GM10266 (cell line): ENCODE data around the gene HS6ST3.

Experiments used
- DNase-seq: peaks from one replicate; pipeline ENCODE4 v3.0.0; 2012; ENCODE audit errors: extremely low spot score
- TF ChIP-seq, protein P1 (sequence below): IDR thresholded peaks from 2 replicates; pipeline ENCODE4 v1.5.1; 2012; ENCODE audit warnings: mild to moderate bottlenecking, low read depth; ENCODE audit not compliant: control insufficient read depth, insufficient read depth; ENCODE audit errors: missing control alignments

The HS6ST3 gene

GRCh38 chr13:96082640-96083039, 7.3 kb upstream of the HS6ST3 start:
- TF ChIP-seq, protein P1, sequence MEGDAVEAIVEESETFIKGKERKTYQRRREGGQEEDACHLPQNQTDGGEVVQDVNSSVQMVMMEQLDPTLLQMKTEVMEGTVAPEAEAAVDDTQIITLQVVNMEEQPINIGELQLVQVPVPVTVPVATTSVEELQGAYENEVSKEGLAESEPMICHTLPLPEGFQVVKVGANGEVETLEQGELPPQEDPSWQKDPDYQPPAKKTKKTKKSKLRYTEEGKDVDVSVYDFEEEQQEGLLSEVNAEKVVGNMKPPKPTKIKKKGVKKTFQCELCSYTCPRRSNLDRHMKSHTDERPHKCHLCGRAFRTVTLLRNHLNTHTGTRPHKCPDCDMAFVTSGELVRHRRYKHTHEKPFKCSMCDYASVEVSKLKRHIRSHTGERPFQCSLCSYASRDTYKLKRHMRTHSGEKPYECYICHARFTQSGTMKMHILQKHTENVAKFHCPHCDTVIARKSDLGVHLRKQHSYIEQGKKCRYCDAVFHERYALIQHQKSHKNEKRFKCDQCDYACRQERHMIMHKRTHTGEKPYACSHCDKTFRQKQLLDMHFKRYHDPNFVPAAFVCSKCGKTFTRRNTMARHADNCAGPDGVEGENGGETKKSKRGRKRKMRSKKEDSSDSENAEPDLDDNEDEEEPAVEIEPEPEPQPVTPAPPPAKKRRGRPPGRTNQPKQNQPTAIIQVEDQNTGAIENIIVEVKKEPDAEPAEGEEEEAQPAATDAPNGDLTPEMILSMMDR: no peak
- no peak for DNase-seq

DNA sequence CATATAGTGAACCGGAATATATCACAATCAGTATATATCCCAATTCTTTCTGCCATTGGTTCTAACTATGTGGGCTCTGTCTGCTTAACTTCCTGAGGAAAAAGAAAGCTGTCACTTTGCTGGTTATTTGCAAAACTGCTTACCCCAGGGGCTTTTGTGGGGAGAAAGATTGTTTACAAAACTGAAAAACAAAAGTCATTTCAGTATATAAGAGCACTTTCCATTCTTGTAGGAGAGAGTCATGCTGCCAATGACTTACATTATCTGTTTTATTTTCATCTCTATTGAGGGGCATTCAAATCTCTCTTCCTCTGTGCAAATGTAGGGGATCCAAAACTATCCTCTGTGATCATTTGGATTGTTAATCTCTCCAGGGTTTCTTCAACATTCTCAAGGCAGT, 3.2 kb upstream of the HS6ST3 start:
- TF ChIP-seq, protein P1: no peak
- DNase-seq: no peak

DNA sequence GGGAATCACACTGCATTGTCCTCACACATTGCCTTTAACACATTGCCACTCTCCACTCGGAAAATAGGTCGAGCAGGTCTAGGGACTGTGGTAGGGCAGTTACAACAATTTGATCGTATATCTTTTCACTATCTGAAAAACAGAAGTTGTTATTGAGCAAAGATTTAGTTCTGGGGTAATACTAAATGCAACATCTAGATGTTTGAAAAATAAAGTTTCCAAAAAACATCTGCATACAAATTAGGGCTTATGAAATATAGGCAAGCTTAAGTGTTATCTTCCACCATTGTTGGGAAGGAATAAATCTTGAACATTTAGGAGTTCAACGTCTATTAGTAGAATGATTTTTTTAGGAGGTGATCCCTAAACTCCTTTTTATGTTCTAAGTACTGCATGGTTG, 768 bp upstream of the HS6ST3 start:
- no peak for DNase-seq

DNA sequence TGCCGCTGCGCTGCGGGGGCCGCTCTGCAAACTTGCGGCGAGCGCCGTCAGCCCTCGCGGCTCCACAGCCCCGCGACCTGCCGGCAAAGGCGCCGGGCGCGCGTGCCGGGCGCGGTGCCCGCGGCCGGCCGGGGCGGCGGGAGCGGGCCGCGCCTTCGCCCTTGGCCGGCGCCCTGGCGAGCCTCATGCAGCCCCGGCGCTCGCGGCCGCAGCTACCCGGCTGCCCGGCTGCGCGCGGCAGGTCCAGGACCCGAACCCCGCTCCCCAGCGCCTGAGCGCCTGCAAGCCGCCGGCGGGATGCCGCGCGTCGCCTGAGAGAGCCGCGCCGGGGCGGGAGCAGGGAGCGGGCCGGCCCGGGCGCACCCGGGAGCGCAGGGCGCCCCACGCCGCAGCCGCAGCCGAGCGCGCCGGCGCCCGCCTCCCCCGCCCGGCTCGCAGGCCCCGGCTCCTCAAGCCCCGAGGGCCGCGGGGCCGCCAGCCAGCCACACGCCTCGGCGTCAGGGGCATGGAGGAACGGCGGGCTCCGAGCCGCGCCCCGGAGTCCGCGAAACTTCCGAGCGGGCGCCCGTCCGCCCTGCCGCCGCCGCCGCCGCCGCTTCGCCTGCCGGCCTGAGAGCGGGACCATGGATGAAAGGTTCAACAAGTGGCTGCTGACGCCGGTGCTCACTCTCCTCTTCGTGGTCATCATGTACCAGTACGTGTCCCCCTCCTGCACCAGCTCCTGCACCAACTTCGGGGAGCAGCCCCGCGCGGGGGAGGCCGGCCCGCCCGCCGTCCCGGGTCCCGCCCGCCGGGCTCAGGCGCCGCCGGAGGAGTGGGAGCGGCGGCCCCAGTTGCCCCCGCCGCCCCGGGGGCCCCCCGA, 564 bp downstream of the HS6ST3 start:
- TF ChIP-seq, protein P1: no peak
- peak; percentile 58 for DNase-seq

More for the DNA sequence above, 768 bp upstream of the HS6ST3 start:
- TF ChIP-seq, protein P1: no peak

- peak; percentile 27 for DNase-seq
Measured at GRCh38 chr13:96091164-96092117, 1.5 kb downstream of the HS6ST3 start.

GRCh38 chr13:96093296-96094006, 3.5 kb downstream of the HS6ST3 start:
- DNase-seq: no peak
- TF ChIP-seq, protein P1: no peak

More at GRCh38 chr13:96091164-96092117, 1.5 kb downstream of the HS6ST3 start:
- TF ChIP-seq, protein P1: no peak
